ENCODE data around the gene LCLAT1. TPM values are rescaled to one million over a fixed set of nuclear protein-coding genes. Genes with fewer than 3 reads are reported as not detected.

LCLAT1 gene
- total RNA-seq, 1 experiment from 2014 or later, result 32.9 TPM

DNA sequence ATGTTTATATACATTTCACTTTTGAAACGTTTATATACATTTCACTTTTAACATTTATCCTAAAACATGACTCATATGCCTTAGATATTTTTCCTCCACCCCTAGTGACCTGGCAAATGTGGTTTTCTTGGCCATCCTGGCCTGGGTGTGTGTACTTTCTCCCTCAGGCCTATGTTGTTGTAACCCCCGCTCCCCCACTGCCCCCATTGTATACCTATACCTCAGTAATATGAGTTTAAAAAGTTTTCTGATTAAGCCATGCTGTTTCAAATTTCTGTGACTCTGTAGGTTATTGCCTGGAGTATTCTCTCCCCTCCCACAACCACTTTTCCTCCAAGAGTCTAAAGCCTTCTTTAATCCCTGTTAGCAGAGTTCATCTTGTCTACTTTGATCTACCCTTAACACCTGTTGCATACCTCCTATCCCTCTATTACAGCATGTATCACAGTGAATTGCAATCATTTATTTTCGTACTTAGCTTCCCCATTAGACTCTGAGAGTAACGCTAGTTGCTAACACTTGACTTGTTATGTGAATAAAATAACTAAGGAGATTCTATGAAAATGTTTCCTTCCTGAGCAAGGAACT lies 67.9 kb downstream of the LCLAT1 start:
- H2BK5ac ChIP-seq (ENCODE audit: insufficient read length, low read length), result no peak overlapping the region
- peaks cover 4% of the 10 kb centered on the region for H3K9me3 ChIP-seq (ENCODE audit: control insufficient read depth, low read depth, low read length)
- H3K27me3 ChIP-seq (ENCODE audit: insufficient read depth, low read length), result no peaks in the 10 kb centered on the region
- no peak overlapping the region for H4K8ac ChIP-seq (replicated peaks; ENCODE audit: insufficient read length, low read depth, low read length)
- no peak overlapping the region for H3K4me2 ChIP-seq (ENCODE audit: insufficient read depth, insufficient read length, low read length)
- no peak overlapping the region for H3K23ac ChIP-seq (ENCODE audit: insufficient read length, low read depth, low read length)
- Mint-ChIP-seq H3K36me3 (ENCODE audit: insufficient read depth in 1 of 3, low read depth in 3 of 3) (peaks cover 24 to 31% (median 26%) of the 10 kb centered on the region in 3 experiments), H3K9me3 (peaks cover 13 to 24% of the 10 kb centered on the region in 2 experiments), H3K27me3 (ENCODE audit: low read depth) (no peaks in the 10 kb centered on the region), H3K27ac (peak overlapping the region in 1 of 3 experiments; percentile 34; a peak in 4 of 7 replicates), H3K4me1 (peaks cover 45 to 48% of the 10 kb centered on the region in 2 experiments), H3K4me3 (no peak overlapping the region)
- no peak overlapping the region for H4K5ac ChIP-seq (ENCODE audit: insufficient read length, low read depth, low read length)
- no peak overlapping the region for H3K56ac ChIP-seq (ENCODE audit: insufficient read length, low read depth, low read length)
- H3K79me2 ChIP-seq (ENCODE audit: insufficient read depth, low read length), result no peaks in the 10 kb centered on the region; the same call in 1 of the 2 replicates
- no peaks in the 10 kb centered on the region for H4K20me1 ChIP-seq (ENCODE audit: control insufficient read depth, insufficient read depth, insufficient read length)
- no peak overlapping the region for H3K14ac ChIP-seq (ENCODE audit: insufficient read depth, low read length)
- peaks cover 2% of the 10 kb centered on the region; the same call in 1 of the 2 replicates for H3K4me1 ChIP-seq (ENCODE audit: insufficient read depth, low read length)
- H2AK5ac ChIP-seq (ENCODE audit: insufficient read length, low read length), result no peak overlapping the region
- H2BK12ac ChIP-seq (ENCODE audit: insufficient read length, low read depth, low read length), result no peak overlapping the region
- no peak overlapping the region for H4K91ac ChIP-seq (ENCODE audit: insufficient read length, low read depth, low read length)
- no peak overlapping the region for H2AFZ ChIP-seq (ENCODE audit: low read length)
- H2BK20ac ChIP-seq (ENCODE audit: low read depth, low read length, poor library complexity, severe bottlenecking), result no peak overlapping the region
- H3K9ac ChIP-seq (ENCODE audit: extremely low read depth, insufficient read length, low read length), result no peak overlapping the region
- no peaks in the 10 kb centered on the region for H3K79me1 ChIP-seq (ENCODE audit: insufficient read depth, low read depth, low read length, poor library complexity, severe bottlenecking)
- H2BK15ac ChIP-seq (ENCODE audit: low read depth, low read length), result no peak overlapping the region
- no peak overlapping the region for H2BK120ac ChIP-seq (ENCODE audit: low read depth, low read length, poor library complexity, severe bottlenecking)
- H3K27ac ChIP-seq (ENCODE audit: insufficient read length, low read depth, low read length), result no peak overlapping the region
- H3T11ph ChIP-seq (ENCODE audit: low read length), result no peak overlapping the region
- no peaks in the 10 kb centered on the region for H3K23me2 ChIP-seq (ENCODE audit: insufficient read length, low read depth, low read length, poor library complexity, severe bottlenecking)
- TF ChIP-seq, protein P1, sequence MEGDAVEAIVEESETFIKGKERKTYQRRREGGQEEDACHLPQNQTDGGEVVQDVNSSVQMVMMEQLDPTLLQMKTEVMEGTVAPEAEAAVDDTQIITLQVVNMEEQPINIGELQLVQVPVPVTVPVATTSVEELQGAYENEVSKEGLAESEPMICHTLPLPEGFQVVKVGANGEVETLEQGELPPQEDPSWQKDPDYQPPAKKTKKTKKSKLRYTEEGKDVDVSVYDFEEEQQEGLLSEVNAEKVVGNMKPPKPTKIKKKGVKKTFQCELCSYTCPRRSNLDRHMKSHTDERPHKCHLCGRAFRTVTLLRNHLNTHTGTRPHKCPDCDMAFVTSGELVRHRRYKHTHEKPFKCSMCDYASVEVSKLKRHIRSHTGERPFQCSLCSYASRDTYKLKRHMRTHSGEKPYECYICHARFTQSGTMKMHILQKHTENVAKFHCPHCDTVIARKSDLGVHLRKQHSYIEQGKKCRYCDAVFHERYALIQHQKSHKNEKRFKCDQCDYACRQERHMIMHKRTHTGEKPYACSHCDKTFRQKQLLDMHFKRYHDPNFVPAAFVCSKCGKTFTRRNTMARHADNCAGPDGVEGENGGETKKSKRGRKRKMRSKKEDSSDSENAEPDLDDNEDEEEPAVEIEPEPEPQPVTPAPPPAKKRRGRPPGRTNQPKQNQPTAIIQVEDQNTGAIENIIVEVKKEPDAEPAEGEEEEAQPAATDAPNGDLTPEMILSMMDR (conservative IDR thresholded peaks at IDR 0.05), result no peak
- WGBS (ENCODE audit: extremely low coverage, insufficient read length, low lambda C conversion rate), result 100% methylated on average over 1 of the region's 4 CpGs
- H3K4ac ChIP-seq (ENCODE audit: low read depth, low read length), result no peak overlapping the region
- no peak for DNase-seq
- H3K18ac ChIP-seq (ENCODE audit: insufficient read length, low read depth, low read length), result no peak overlapping the region

All from H9 (cell line).